HG02763 (cell line): ENCODE measurements around the gene STC2.
A peak's percentile ranks its signal among the peaks of the same experiment; 100 is the strongest.

Experiments used
- ATAC-seq: cut with Tn5 transposase; IDR thresholded peaks from one replicate; pipeline ENCODE4 v1.9.1; 2021; ENCODE audit warnings: mild to moderate bottlenecking, moderate library complexity; ENCODE audit not compliant: unreplicated experiment

The STC2 gene

DNA sequence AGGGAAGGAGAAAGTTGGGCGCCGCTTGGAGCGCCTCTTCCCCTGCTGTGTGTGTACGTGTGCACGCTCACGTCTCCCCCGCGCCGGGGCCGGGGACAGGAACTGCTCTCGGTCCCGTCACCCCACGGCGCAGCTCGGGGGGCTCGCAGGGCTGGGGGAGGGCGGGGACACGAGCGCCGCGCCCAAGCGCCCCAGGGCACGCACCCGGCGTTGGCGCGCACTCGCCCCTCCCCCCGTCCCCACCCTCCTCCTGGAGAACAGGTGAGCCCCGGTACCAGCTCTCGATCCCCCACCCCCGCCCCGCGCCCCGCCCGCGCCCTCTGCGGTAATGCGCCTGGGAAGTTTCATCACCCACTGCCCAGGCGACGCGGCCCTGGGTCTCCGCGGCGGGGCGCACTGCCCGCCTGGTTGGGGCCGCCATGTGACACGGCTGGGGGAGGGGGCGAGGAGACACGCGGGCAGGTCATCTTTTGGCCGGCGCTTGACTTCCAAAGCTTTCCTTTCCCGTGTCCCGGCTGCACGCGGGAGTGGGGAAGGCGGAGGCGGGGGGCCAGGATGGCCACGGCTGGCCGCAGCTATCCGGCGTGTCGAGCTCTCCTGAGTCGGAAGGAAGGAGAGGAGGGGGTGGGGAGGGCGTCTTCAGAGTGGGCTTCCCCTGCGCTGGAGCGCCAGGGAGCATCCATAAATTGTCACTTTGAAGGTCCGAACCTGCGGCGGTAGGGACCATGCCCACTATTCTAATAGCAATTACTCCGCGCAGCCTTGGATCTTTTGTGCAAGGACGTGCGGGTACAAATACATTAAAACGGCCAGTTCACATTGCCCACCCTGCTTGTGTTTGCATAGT, 1.5 kb upstream of the STC2 start:
- peak; percentile 39 for ATAC-seq

DNA sequence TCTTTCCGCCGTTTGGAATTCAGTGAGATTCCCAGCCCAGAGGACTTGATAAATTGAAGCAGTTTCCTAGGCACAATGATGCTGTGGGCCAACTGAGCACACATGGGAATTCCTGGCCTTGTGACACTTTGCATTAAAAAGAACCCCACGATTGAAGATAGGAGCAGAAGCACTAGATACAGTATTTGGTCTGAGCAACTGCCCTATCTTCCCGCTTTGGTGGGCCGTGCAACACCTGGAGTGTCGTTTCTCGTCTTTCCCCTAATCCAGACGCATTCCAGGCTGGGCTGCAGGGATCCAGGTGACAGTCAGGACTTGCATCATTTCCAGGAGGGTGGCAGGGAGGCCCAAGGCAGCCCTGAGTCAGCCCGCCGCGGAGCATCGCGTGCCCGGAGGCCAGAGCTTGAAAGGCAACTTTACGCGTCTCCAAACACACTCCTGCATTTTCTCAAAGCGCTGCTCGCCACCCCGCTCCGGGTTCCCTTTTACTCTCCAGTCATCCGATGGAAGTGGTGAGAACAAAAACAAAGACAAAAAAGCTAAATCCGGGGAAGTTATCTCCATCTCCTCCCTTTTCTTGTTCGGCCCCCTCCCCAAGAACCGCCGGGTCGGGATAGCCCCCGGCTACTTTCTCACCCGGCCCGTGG, 753 bp upstream of the STC2 start:
- no peak for ATAC-seq

DNA sequence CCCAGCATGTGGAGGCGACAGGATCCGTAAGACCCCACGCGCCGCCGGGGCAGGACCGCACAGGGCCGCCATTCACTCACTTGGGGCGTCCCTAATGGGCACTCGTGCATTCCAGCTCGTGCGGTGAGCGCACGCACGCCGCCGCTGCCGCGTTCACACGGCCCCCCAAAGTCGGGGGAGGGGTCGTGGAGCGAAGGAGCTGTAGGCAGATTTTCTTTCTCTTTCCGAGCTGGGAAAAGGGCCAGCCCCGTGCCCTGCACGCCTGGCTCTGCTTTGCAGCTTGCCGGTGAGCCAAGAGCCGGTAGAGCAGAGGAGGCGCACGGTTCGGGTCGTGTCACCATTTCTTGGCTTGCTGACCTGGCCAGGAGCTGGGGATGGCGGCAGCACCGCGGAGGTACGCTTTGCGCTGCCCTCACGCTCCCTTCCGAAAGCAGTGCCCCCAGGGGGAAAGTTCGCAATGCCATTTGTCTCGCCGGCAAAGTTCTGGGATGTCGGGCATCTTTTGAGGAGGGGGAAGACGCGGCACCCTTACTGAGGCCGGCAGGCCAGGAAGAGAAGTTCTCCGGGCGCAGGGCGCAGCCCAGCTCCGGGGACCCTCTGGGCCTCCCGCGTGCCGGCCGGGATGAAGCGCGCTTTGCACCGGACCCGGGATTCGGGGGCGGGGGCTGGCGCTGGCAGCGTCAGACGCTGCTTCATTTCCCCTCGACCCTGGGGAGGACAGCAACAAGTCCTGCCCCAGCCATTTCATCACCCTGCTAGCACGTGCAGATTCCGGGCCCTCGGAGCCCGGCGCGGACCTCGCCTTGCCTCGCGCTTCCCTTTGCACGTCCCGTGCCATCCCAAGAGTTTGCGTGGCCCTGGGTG, 898 bp downstream of the STC2 start:
- ATAC-seq = no peak

GRCh38 chr5:173326501-173326960, 1.7 kb downstream of the STC2 start:
- no peak for ATAC-seq

DNA sequence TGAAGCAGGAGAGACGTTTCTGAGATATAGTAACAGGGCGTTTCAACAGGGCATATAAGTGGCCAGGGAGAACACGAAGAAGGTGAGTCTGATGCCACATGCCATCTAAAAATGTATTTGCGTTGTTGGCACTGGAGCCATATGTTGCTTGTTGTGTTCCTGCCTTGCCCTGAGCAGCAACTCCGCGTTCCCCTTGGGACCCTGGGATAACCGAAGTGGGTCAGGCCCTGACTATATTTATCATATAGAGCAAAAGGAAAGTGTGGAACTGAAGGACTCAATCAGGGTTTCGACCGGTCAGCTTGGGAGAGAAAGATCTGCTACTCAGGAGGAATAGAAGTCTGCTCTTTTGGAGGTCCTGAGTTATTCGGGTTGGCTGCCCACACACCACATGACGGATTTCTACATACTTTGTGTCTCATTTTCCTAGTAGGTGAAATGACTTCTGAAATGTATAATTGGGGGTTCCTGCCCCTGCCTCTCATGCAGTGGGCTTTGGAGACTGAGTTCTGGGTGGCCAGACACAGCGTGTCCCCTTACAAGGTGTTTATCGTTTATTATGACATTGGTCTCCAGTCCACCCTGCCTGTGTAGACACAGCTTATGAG, 3.0 kb downstream of the STC2 start:
- ATAC-seq = no peak

- no peak for ATAC-seq
Measured at GRCh38 chr5:173324115-173325001, 3.9 kb downstream of the STC2 start.

DNA sequence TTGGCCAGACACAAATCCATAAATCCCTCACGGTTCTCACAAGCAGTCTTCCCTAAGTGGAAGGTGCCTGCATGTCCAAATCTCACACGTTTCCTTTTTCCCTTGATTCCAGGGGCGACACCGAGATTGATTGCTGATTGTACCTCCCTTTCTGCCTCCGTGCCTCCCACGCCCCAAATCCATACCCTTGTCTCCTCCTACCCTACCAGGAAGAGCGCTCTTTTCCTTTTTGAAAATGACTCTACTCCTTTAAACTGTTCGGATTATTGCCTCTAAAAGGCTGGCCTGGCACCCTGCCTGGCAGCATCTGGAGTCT, 4.5 kb downstream of the STC2 start:
- ATAC-seq = no peak

- ATAC-seq = no peak
Measured at GRCh38 chr5:173323106-173323798, 5.0 kb downstream of the STC2 start.

GRCh38 chr5:173321886-173322285, 6.3 kb downstream of the STC2 start:
- ATAC-seq = no peak

GRCh38 chr5:173320259-173320658, 8.0 kb downstream of the STC2 start:
- no peak for ATAC-seq

DNA sequence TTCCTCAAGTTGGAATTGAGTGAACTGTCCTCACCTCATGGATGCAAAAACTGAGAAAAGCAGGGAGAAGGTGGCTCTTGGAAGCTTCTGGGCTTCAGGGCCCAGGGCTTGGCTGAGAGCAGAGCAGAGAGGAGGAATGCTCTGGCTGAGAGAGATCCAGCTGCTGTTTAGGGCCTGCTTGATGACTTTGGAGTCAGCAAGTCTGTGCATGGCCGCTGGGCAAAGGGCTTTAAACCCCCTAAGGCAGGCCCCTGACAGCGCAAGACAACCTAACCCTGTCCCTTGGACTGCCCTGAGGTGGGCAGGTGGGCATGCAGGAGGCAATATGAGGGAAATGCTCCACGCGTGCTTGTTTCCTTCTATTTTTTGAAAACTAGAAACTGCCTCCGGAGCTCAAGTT, 8.6 kb downstream of the STC2 start:
- ATAC-seq = no peak

DNA sequence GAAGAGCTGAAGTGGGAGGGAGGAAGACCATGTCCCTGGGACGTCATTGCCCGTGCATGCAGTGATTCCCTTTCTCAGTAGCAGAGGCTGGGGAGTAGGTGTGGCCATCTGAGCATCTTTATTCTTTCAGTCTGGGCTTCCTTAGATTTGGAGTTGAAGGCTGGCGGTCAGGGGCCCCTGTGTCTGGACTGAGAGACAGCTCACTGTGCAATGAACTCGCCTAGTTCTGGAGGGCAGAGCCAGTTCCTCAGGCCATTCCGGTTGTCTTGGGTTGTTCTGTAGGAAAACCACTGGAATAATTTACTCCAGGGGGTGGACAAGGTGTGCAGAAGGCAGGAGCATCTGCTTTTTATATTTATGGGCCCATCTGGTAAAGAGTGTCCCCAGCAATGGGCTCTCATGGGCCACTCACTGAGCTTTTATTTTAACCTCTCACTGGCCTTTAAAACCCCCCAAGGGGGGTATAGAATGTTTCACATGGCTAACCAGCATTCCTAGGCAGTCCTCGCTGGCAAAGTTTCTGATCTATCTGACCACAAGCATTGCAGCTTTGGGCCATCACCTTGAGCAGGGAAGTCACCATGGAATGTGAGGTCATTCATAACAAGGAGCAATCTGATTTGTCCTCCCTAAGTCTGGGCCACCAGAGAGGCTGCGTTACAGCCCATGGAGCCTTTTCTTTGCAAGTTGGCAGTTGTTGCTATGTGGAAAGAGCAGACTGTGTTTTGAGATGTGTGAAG, 9.2 kb downstream of the STC2 start:
- no peak for ATAC-seq

GRCh38 chr5:173318330-173318729, 9.9 kb downstream of the STC2 start:
- ATAC-seq = no peak

DNA sequence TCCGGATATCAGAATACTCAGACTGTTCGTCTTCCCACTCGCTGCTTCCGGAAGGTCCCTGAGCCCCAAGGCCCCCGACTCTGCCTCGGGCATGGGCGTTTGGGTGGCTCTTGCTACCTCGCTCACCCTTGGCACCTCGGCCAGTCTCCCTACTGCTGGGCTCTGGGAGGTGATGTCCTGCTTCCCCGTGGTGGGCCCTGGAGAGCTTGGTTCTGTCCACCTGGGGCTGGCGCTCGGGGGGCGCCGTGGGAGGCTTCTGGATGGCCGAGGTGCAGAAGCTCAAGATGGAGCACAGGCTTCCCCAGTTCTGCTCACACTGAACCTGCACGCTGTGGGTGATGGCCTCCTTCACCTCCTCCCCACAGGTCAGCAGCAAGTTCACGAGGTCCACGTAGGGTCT, 10.4 kb downstream of the STC2 start:
- no peak for ATAC-seq

- ATAC-seq = no peak
Measured at GRCh38 chr5:173317091-173317730, 11.0 kb downstream of the STC2 start.

DNA sequence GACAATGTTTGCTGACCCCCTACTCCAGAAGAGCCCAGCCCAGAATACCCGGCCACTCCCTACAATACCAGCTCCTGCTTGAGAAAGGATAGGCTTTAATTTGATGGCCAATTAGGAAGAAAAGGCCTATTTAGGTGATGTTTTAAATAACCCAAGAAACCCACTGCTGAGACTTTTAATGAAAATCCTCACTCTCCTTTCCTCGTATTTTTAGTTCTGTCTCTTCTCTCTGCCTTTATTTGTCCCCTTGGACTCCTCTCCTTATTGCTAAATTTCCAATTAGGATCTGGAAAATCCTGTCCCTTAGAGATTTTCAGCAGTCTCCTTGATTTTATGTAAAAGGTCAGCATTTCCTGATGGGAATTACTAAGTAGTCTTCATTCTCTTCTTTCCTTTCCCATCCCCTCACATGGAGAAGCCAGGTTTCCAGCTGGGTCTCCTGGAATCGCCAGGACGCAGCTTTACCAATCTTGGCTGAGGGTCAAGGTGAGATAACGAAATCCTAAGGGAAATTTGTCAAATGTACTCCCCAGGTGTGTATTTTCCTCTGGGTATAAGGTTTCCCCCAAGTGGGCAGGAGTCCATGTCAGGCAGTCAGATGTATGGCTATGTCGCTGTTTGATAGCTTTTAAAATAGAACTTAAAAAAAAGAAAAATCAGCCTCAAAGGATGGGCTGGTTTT, 11.7 kb downstream of the STC2 start:
- no peak for ATAC-seq

GRCh38 chr5:173315495-173316338, 12.5 kb downstream of the STC2 start:
- ATAC-seq = no peak
